HEK293T (cell line): ENCODE measurements around the gene FBN1.
A peak's percentile ranks its signal among the peaks of the same experiment; 100 is the strongest.

ENCODE experiments used
- CTCF ChIA-PET: fragments of 350-600 bp; formaldehyde crosslinking; extraction: SDS; loops from one replicate; lab custom pipeline; 2021; ENCODE audit warnings: antibody characterized with exemption, inconsistent platforms; lab: Yijun Ruan, JAX
- POLR2A ChIA-PET: fragments of 350-600 bp; formaldehyde crosslinking; extraction: SDS; loops from one replicate; lab custom pipeline; 2020; ENCODE audit warnings: antibody characterized with exemption, inconsistent platforms; lab: Yijun Ruan, JAX
- DNase-seq: peaks from one replicate; pipeline ENCODE4 v3.0.0; 2012; ENCODE audit warnings: mixed read lengths; ENCODE audit errors: extremely low spot score
- ARNT ChIP-seq: fragments of 450-650 bp; IDR thresholded peaks from 2 replicates; pipeline ENCODE4 v1.6.1; 2017; ENCODE audit warnings: mild to moderate bottlenecking
- BHLHE40 ChIP-seq: fragments of 450-650 bp; IDR thresholded peaks from 2 replicates; pipeline ENCODE4 v1.6.1; 2016; ENCODE audit warnings: mild to moderate bottlenecking, moderate library complexity, borderline replicate concordance
- CTBP1 ChIP-seq: fragments of 450-650 bp; IDR thresholded peaks from 2 replicates; pipeline ENCODE4 v1.6.1; 2016; ENCODE audit warnings: borderline replicate concordance
- ELF4 ChIP-seq: fragments of 450-650 bp; IDR thresholded peaks from 2 replicates; pipeline ENCODE4 v1.6.1; 2017; ENCODE audit warnings: antibody characterized with exemption
- FOXA1 ChIP-seq: fragments of 450-650 bp; IDR thresholded peaks from 2 replicates; pipeline ENCODE4 v1.6.1; 2016; ENCODE audit warnings: mild to moderate bottlenecking
- FOXK2 ChIP-seq: fragments of 450-650 bp; IDR thresholded peaks from 2 replicates; pipeline ENCODE4 v1.6.1; 2016; ENCODE audit warnings: mild to moderate bottlenecking
- FOXM1 ChIP-seq: fragments of 450-650 bp; IDR thresholded peaks from 2 replicates; pipeline ENCODE4 v1.6.1; 2017; ENCODE audit warnings: mild to moderate bottlenecking, borderline replicate concordance
- HDGF ChIP-seq: fragments of 450-650 bp; IDR thresholded peaks from 2 replicates; pipeline ENCODE4 v1.6.1; 2017; ENCODE audit warnings: antibody characterized with exemption, borderline replicate concordance
- L3MBTL2 ChIP-seq: fragments of 450-650 bp; conservative IDR thresholded peaks from 2 replicates; pipeline ENCODE4 v1.6.1; 2016; ENCODE audit warnings: mild to moderate bottlenecking
- LEF1 ChIP-seq: fragments of 450-650 bp; IDR thresholded peaks from 2 replicates; pipeline ENCODE4 v1.6.1; 2017; ENCODE audit warnings: mild to moderate bottlenecking, borderline replicate concordance
- NFRKB ChIP-seq: fragments of 450-650 bp; IDR thresholded peaks from 2 replicates; pipeline ENCODE4 v1.6.1; 2016; ENCODE audit warnings: mild to moderate bottlenecking, moderate library complexity
- PKNOX1 ChIP-seq: fragments of 450-650 bp; IDR thresholded peaks from 2 replicates; pipeline ENCODE4 v1.6.1; 2016
- SP1 ChIP-seq: fragments of 450-650 bp; IDR thresholded peaks from 2 replicates; pipeline ENCODE4 v1.6.1; 2017
- SUZ12 ChIP-seq: fragments of 450-650 bp; IDR thresholded peaks from 2 replicates; pipeline ENCODE4 v1.6.1; 2016; ENCODE audit warnings: mild to moderate bottlenecking
- TARDBP ChIP-seq: fragments of 450-650 bp; IDR thresholded peaks from 2 replicates; pipeline ENCODE4 v1.6.1; 2016
- ZNF384 ChIP-seq: fragments of 450-650 bp; IDR thresholded peaks from 2 replicates; pipeline ENCODE4 v1.6.1; 2016

The FBN1 gene

GRCh38 chr15:48389691-48390143 lies 255.8 kb downstream of the FBN1 start:
- ChIA-PET POLR2A (no interaction called here), CTCF (no interaction called here)
- TF ChIP-seq LEF1 (no peak), BHLHE40 (no peak), FOXM1 (no peak), HDGF (no peak), PKNOX1 (no peak), FOXA1 (no peak), TARDBP (no peak), SP1 (no peak), ELF4 (no peak), L3MBTL2 (no peak), FOXK2 (no peak), CTBP1 (no peak), NFRKB (no peak), ARNT (no peak), SUZ12 (no peak), ZNF384 (no peak)
- no peak for DNase-seq

- CTCF ChIA-PET, result no interaction called here
- no peak for DNase-seq
- TF ChIP-seq PKNOX1 (no peak), HDGF (no peak), FOXM1 (no peak), BHLHE40 (no peak)
- POLR2A ChIA-PET, result no interaction called here
Observed at GRCh38 chr15:48388910-48389309, 256.6 kb downstream of the FBN1 start.

- DNase-seq, result peak; percentile 12
- ChIA-PET POLR2A (no interaction called here), CTCF (no interaction called here)
- no peak for TF ChIP-seq CTBP1
- no peak for TF ChIP-seq PKNOX1
- TF ChIP-seq NFRKB, result no peak
- no peak for TF ChIP-seq TARDBP
- no peak for TF ChIP-seq LEF1
- no peak for TF ChIP-seq ARNT
- TF ChIP-seq SP1, result no peak
- TF ChIP-seq SUZ12, result no peak
- no peak for TF ChIP-seq FOXA1
- TF ChIP-seq ELF4, result no peak
- TF ChIP-seq BHLHE40, result no peak
- no peak for TF ChIP-seq ZNF384
Observed at GRCh38 chr15:48388016-48388851, 257.3 kb downstream of the FBN1 start.

- CTCF ChIA-PET, result no interaction called here
- TF ChIP-seq CTBP1 (no peak), BHLHE40 (no peak), SUZ12 (no peak), PKNOX1 (no peak), SP1 (no peak), FOXK2 (no peak), NFRKB (no peak), ELF4 (no peak), FOXM1 (no peak), ZNF384 (no peak), HDGF (no peak), L3MBTL2 (no peak), ARNT (no peak), LEF1 (no peak)
- POLR2A ChIA-PET, result no interaction called here
- DNase-seq, result no peak
Observed at GRCh38 chr15:48385031-48385830, 260.3 kb downstream of the FBN1 start.

GRCh38 chr15:48384616-48385015 lies 260.9 kb downstream of the FBN1 start:
- POLR2A ChIA-PET, result no interaction called here
- CTCF ChIA-PET, result no interaction called here

More at GRCh38 chr15:48384616-48385015, 260.9 kb downstream of the FBN1 start:
- TF ChIP-seq ZNF384 (no peak), NFRKB (no peak), CTBP1 (no peak), TARDBP (no peak), PKNOX1 (no peak), FOXA1 (no peak), SP1 (no peak), BHLHE40 (no peak), L3MBTL2 (no peak), ELF4 (no peak), SUZ12 (no peak), ARNT (no peak), FOXK2 (no peak), LEF1 (no peak), FOXM1 (no peak), HDGF (no peak)
- DNase-seq, result no peak
